Measurements from ENCODE around the gene COL19A1. TPM values are rescaled to one million over a fixed set of nuclear protein-coding genes. Genes with fewer than 3 reads are reported as not detected.
"Not testable (repeated sequence)": the region's sequence is repeated elsewhere in the genome, so short reads cannot be mapped to it uniquely, and the experiment has no call there.

The COL19A1 gene
- total RNA-seq, 2 donors from 2014 or later = 1.4 to 1.5 TPM

DNA sequence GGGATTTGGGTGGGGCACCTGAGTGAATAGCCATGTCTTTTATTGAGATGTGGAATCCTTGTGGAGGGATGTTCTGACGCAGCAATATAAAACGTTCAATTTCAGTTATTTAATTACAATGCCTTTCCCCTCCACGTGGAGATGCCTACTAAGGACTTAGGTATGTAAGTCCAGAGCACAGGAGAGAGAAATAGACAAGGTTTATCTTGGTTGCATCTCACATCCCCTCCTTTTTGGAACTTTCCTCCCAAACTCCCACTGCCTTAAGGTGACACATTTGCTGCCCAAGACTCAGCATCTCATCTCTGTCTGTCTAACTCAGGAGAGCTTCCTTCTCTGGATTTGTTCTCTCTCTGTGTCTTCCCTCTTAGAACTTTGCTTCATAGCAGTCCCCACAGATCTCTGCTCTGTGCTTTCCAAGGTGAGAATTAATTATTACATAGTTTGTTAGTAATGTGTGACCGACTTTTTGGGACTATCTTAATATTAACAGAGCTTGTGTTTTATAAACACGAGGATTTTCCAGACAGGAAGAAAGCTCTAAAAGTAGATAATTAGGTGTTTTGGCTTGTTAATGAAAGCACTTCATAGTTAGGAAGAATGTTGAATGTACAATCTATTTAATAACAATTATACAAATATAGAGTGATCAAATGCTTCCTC lies 52.6 kb downstream of the COL19A1 start:
- Mint-ChIP-seq H3K4me1 (peaks cover 14% of the 10 kb centered on the region), H3K27me3 (ENCODE audit: insufficient read depth) (no peaks in the 10 kb centered on the region), H3K36me3 (ENCODE audit: low read depth) (no peaks in the 10 kb centered on the region), H3K4me3 (no peak overlapping the region), H3K9me3 (peaks cover 13% of the 10 kb centered on the region), H3K27ac (no peak overlapping the region)
- TF ChIP-seq, protein P1, sequence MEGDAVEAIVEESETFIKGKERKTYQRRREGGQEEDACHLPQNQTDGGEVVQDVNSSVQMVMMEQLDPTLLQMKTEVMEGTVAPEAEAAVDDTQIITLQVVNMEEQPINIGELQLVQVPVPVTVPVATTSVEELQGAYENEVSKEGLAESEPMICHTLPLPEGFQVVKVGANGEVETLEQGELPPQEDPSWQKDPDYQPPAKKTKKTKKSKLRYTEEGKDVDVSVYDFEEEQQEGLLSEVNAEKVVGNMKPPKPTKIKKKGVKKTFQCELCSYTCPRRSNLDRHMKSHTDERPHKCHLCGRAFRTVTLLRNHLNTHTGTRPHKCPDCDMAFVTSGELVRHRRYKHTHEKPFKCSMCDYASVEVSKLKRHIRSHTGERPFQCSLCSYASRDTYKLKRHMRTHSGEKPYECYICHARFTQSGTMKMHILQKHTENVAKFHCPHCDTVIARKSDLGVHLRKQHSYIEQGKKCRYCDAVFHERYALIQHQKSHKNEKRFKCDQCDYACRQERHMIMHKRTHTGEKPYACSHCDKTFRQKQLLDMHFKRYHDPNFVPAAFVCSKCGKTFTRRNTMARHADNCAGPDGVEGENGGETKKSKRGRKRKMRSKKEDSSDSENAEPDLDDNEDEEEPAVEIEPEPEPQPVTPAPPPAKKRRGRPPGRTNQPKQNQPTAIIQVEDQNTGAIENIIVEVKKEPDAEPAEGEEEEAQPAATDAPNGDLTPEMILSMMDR (conservative IDR thresholded peaks at IDR 0.05) = no peak
- H3K4me1 ChIP-seq (ENCODE audit: control insufficient read depth, insufficient read depth, low read length) = peaks cover 15% of the 10 kb centered on the region
- WGBS, 2 experiments (ENCODE audit: insufficient coverage in 1 of 2, insufficient read length in 1 of 2) = 93 to 100% methylated on average over 3 to 5 of the region's 5 CpGs
- no peak overlapping the region for H3K4me3 ChIP-seq (ENCODE audit: low read length)
- no peak overlapping the region for H3K9ac ChIP-seq (ENCODE audit: extremely low read depth, low read length, poor library complexity, severe bottlenecking)
- H3K27me3 ChIP-seq (ENCODE audit: control insufficient read depth, insufficient read depth, low read length, poor library complexity, severe bottlenecking) = no peaks in the 10 kb centered on the region
- no peak overlapping the region for H3K27ac ChIP-seq (ENCODE audit: low read depth, low read length)
- H3K36me3 ChIP-seq (ENCODE audit: control insufficient read depth, insufficient read depth, low read length) = no peaks in the 10 kb centered on the region
- DNase-seq = no peak
- H3K9me3 ChIP-seq (ENCODE audit: control insufficient read depth, low read length) = no peaks in the 10 kb centered on the region

DNA sequence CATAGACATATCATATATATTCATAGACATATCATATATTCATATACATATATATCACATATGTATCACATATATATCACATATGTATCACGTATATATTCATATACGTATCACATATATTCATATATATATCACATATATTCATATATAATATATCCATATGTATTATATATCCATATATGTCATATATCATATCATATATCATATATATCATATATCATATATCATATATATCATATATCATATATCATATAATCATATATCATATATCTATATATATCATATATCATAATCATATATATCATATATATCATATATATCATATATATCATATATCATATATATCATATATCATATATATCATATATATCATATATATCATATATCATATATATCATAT lies 54.7 kb downstream of the COL19A1 start:
- H3K4me3 Mint-ChIP-seq; H3K4me1 Mint-ChIP-seq; H3K27me3 Mint-ChIP-seq (ENCODE audit: insufficient read depth); H3K27ac Mint-ChIP-seq; H3K4me1 ChIP-seq (ENCODE audit: control insufficient read depth, insufficient read depth, low read length); H3K27ac ChIP-seq (ENCODE audit: low read depth, low read length); H3K36me3 Mint-ChIP-seq (ENCODE audit: low read depth); H3K4me3 ChIP-seq (ENCODE audit: low read length); DNase-seq; H3K36me3 ChIP-seq (ENCODE audit: control insufficient read depth, insufficient read depth, low read length); H3K9me3 ChIP-seq (ENCODE audit: control insufficient read depth, low read length); H3K27me3 ChIP-seq (ENCODE audit: control insufficient read depth, insufficient read depth, low read length, poor library complexity, severe bottlenecking); H3K9ac ChIP-seq (ENCODE audit: extremely low read depth, low read length, poor library complexity, severe bottlenecking): not testable (repeated sequence)
- whole genome bisulfite sequencing, 2 experiments (ENCODE audit: insufficient coverage in 1 of 2, insufficient read length in 1 of 2) = no CpG with 5 or more reads among the region's 2 CpGs
- peaks cover 34% of the 10 kb centered on the region for H3K9me3 Mint-ChIP-seq

DNA sequence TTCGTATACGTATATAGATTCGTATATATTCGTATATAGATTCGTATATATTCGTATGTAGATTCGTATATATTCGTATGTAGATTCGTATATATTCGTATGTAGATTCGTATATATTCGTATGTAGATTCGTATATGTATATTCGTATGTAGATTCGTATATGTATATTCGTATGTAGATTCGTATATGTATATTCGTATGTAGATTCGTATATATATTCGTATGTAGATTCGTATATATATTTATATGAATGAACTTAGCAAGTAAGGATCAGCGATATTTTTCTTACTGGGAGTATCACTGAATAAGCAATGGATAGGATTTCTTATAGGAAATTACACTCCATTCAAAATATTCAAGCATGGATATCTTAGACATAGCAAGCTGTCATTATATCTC lies 55.3 kb downstream of the COL19A1 start:
- not testable (repeated sequence) for H3K36me3 Mint-ChIP-seq (ENCODE audit: low read depth); H3K4me3 ChIP-seq (ENCODE audit: low read length); H3K27ac ChIP-seq (ENCODE audit: low read depth, low read length); H3K9me3 ChIP-seq (ENCODE audit: control insufficient read depth, low read length); H3K27ac Mint-ChIP-seq; H3K4me1 Mint-ChIP-seq; H3K4me3 Mint-ChIP-seq; H3K27me3 ChIP-seq (ENCODE audit: control insufficient read depth, insufficient read depth, low read length, poor library complexity, severe bottlenecking); DNase-seq; H3K27me3 Mint-ChIP-seq (ENCODE audit: insufficient read depth); H3K36me3 ChIP-seq (ENCODE audit: control insufficient read depth, insufficient read depth, low read length); H3K4me1 ChIP-seq (ENCODE audit: control insufficient read depth, insufficient read depth, low read length); H3K9ac ChIP-seq (ENCODE audit: extremely low read depth, low read length, poor library complexity, severe bottlenecking)
- H3K9me3 Mint-ChIP-seq = peaks cover 40% of the 10 kb centered on the region
- 95 to 97% methylated on average over 21 to 22 of the region's 22 CpGs for WGBS, 2 experiments (ENCODE audit: insufficient coverage in 1 of 2, insufficient read length in 1 of 2)

DNA sequence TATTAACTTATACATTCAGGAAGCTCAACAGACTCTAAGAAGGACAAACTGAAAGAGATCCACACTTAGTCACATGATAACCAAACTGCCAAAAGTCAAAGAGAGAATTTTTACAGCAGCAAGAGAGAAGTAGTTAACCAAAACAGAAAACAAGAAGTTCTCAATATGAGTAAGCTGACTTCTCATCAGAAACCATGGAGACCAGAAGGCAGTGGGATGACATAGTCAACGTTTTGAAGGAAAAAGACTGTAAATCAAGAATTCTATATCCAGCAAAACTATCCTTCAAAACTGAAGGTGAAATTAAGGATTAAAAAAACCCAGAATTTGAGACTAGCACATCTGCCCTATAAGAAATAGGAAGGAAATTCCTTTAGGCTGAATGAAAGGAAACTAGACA lies 60.4 kb downstream of the COL19A1 start:
- Mint-ChIP-seq H3K9me3 (peaks cover 50% of the 10 kb centered on the region), H3K4me1 (no peaks in the 10 kb centered on the region), H3K36me3 (ENCODE audit: low read depth) (peaks cover 7% of the 10 kb centered on the region), H3K4me3 (no peak overlapping the region), H3K27ac (no peak overlapping the region), H3K27me3 (ENCODE audit: insufficient read depth) (no peaks in the 10 kb centered on the region)
- TF ChIP-seq, protein P1 (conservative IDR thresholded peaks at IDR 0.05) = no peak
- no peak for DNase-seq
- WGBS, 2 experiments (ENCODE audit: insufficient coverage in 1 of 2, insufficient read length in 1 of 2) = 83% methylated on average over 1 of the region's 1 CpG; no CpG with 5 or more reads in 1 of the 2 experiments
- no peaks in the 10 kb centered on the region for H3K27me3 ChIP-seq (ENCODE audit: control insufficient read depth, insufficient read depth, low read length, poor library complexity, severe bottlenecking)
- peaks cover 15% of the 10 kb centered on the region for H3K9me3 ChIP-seq (ENCODE audit: control insufficient read depth, low read length)
- H3K4me3 ChIP-seq (ENCODE audit: low read length) = no peak overlapping the region
- H3K36me3 ChIP-seq (ENCODE audit: control insufficient read depth, insufficient read depth, low read length) = no peaks in the 10 kb centered on the region
- no peak overlapping the region for H3K27ac ChIP-seq (ENCODE audit: low read depth, low read length)
- no peak overlapping the region for H3K9ac ChIP-seq (ENCODE audit: extremely low read depth, low read length, poor library complexity, severe bottlenecking)
- no peaks in the 10 kb centered on the region for H3K4me1 ChIP-seq (ENCODE audit: control insufficient read depth, insufficient read depth, low read length)
